ENCODE measurements around the gene KIRREL3. TPM values are rescaled to one million over a fixed set of nuclear protein-coding genes. Genes with fewer than 3 reads are reported as not detected.

Gene KIRREL3
- total and polyA plus RNA-seq, 2 of the 8 experiments (the other 6 are each of a cell fraction or from before 2014, with no cell fraction given): 0.29 to 0.32 TPM

DNA sequence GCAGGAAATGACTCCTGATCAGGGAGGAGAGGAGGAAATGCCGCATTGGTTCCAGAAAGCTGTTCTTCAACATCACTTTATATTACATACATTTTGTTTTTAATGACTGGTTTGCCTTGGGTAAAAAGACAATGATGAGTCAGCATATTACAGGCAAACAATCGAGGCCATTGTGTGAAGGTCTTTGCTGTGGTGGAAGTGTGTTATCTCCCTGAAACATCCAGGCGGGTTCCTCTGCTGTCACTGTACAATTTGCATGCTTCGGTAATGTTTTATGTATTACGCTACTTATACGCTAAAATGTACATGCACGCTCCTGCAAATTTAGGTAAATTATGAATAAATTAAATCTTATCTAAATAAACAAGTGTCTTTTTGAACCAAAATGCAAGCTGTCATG, 161.1 kb downstream of the KIRREL3 start:
- H2AK5ac ChIP-seq (ENCODE audit: low read depth, low read length): no peak overlapping the region
- H3K79me2 ChIP-seq (ENCODE audit: control insufficient read depth in 1 of 2, insufficient read depth in 2 of 2, low read length in 2 of 2): no peaks in the 10 kb centered on the region
- H2AFZ ChIP-seq (ENCODE audit: low read length): no peak overlapping the region
- H2BK20ac ChIP-seq (ENCODE audit: low read length): no peak overlapping the region
- no peak overlapping the region for H2BK5ac ChIP-seq (ENCODE audit: low read depth, low read length)
- no peak overlapping the region for H2BK15ac ChIP-seq (ENCODE audit: low read length)
- H3K14ac ChIP-seq (ENCODE audit: insufficient read length): no peak overlapping the region
- peaks cover 8% of the 10 kb centered on the region in 2 experiments; a peak in 3 of 4 replicates for H3K9me3 ChIP-seq (ENCODE audit: insufficient read depth in 2 of 2, low read depth in 1 of 2, low read length in 1 of 2)
- H3K56ac ChIP-seq (replicated peaks; ENCODE audit: insufficient read length, low read depth, low read length): no peak overlapping the region
- H3K4me2 ChIP-seq (ENCODE audit: insufficient read depth in 1 of 2, low read depth in 2 of 2, low read length in 2 of 2): no peak overlapping the region
- H4K5ac ChIP-seq (ENCODE audit: insufficient read length, low read depth, low read length): no peak overlapping the region
- no peak overlapping the region for H2BK120ac ChIP-seq (replicated peaks; ENCODE audit: low read depth, low read length)
- no peaks in the 10 kb centered on the region for H3K4me1 ChIP-seq (replicated peaks in 1 of 4; ENCODE audit: control insufficient read depth in 3 of 4, insufficient read depth in 4 of 4, low read length in 3 of 4)
- no peaks in the 10 kb centered on the region for H3K36me3 ChIP-seq (ENCODE audit: control insufficient read depth in 2 of 4, insufficient read depth in 4 of 4, low read length in 3 of 4)
- H3K79me1 ChIP-seq (ENCODE audit: low read depth, low read length): no peaks in the 10 kb centered on the region
- WGBS, 2 experiments (ENCODE audit: extremely low coverage in 1 of 2, insufficient coverage in 1 of 2, insufficient read length in 1 of 2, insufficient replicate concordance in 2 of 2, low coverage in 1 of 2, low lambda C conversion rate in 2 of 2, missing lambda C conversion rate in 1 of 2): 94% methylated on average over 7 of the region's 7 CpGs; no CpG with 5 or more reads in 1 of the 2 experiments
- CTCF ChIA-PET (ENCODE audit: partially characterized antibody): no interaction called here
- H3K9ac ChIP-seq (replicated peaks in 1 of 4; ENCODE audit: extremely low read depth in 1 of 4, low read depth in 3 of 4, low read length in 3 of 4): no peak overlapping the region
- no peaks in the 10 kb centered on the region; a peak in 1 of 7 replicates for H3K27me3 ChIP-seq (replicated peaks in 1 of 4; ENCODE audit: control insufficient read depth in 3 of 4, extremely low read depth in 1 of 4, insufficient read depth in 3 of 4, low read length in 3 of 4)
- H4K91ac ChIP-seq (replicated peaks; ENCODE audit: insufficient read length, low read length): no peak overlapping the region
- DNase-seq (ENCODE audit: low read depth in 1 of 2, low spot score in 2 of 2) (no peak), FAIRE-seq (no peak)
- H3K18ac ChIP-seq (ENCODE audit: extremely low read depth, low read length): no peak overlapping the region
- H3K4me3 ChIP-seq (ENCODE audit: extremely low read depth in 1 of 4, insufficient read depth in 2 of 4, low read depth in 3 of 4, low read length in 4 of 4): no peak overlapping the region
- no peak overlapping the region for H3K4ac ChIP-seq (replicated peaks; ENCODE audit: insufficient read length, low read depth, low read length)
- POLR2A ChIA-PET (ENCODE audit: partially characterized antibody): no interaction called here
- no peaks in the 10 kb centered on the region for H4K20me1 ChIP-seq (replicated peaks in 1 of 2; ENCODE audit: control insufficient read depth in 1 of 2, insufficient read depth in 2 of 2, low read length in 2 of 2)
- H3K27ac ChIP-seq (ENCODE audit: low read depth, low read length): no peak overlapping the region
- H3K23ac ChIP-seq (ENCODE audit: insufficient read length): no peak overlapping the region
- H4K8ac ChIP-seq (ENCODE audit: extremely low read depth, insufficient read depth, low read length): no peak overlapping the region
- no peak for TF ChIP-seq PHF8 (conservative IDR thresholded peaks at IDR 0.05; ENCODE audit: low read depth, low read length)
- TF ChIP-seq, protein P1, sequence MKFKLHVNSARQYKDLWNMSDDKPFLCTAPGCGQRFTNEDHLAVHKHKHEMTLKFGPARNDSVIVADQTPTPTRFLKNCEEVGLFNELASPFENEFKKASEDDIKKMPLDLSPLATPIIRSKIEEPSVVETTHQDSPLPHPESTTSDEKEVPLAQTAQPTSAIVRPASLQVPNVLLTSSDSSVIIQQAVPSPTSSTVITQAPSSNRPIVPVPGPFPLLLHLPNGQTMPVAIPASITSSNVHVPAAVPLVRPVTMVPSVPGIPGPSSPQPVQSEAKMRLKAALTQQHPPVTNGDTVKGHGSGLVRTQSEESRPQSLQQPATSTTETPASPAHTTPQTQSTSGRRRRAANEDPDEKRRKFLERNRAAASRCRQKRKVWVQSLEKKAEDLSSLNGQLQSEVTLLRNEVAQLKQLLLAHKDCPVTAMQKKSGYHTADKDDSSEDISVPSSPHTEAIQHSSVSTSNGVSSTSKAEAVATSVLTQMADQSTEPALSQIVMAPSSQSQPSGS (IDR thresholded peaks at IDR 0.05; ENCODE audit: low read length): no peak
- TF ChIP-seq SP2 (IDR thresholded peaks at IDR 0.05; ENCODE audit: low read length): no peak
- TF ChIP-seq MAFK (IDR thresholded peaks at IDR 0.05; ENCODE audit: low read depth, low read length): peak; percentile 94
- TF ChIP-seq SIN3A (conservative IDR thresholded peaks at IDR 0.05 in 1 of 2, IDR thresholded peaks at IDR 0.05 in 1 of 2; ENCODE audit: low read depth in 1 of 2, low read length in 2 of 2): no peak
- no peak for TF ChIP-seq BRCA1 (IDR thresholded peaks at IDR 0.05; ENCODE audit: low read depth, low read length)
- TF ChIP-seq JUN (IDR thresholded peaks at IDR 0.05; ENCODE audit: low read depth, low read length): no peak
- no peaks in the 10 kb centered on the region for H3K23me2 ChIP-seq (ENCODE audit: low read depth, low read length)
- H2BK12ac ChIP-seq (ENCODE audit: low read depth, low read length): no peak overlapping the region

All from H1 (cell line).